Measurements from ENCODE around the gene ZSCAN31. TPM values are rescaled to one million over a fixed set of nuclear protein-coding genes. Genes with fewer than 3 reads are reported as not detected.

ZSCAN31 gene
- polyA plus RNA-seq, 2 of the 4 experiments (the other 2 are of a cell fraction): 3.0 to 4.8 TPM

GRCh38 chr6:28333047-28333446, 2.9 kb downstream of the ZSCAN31 start:
- no peak overlapping the region for H3K27ac ChIP-seq
- no peak overlapping the region for H3K4me3 ChIP-seq
- no peaks in the 10 kb centered on the region for H3K9me3 ChIP-seq
- 83% methylated on average over 2 of the region's 2 CpGs for WGBS (ENCODE audit: missing lambda C conversion rate)
- peaks cover 6% of the 10 kb centered on the region; the same call in 1 of the 3 replicates for H3K4me1 ChIP-seq
- no peak for ATAC-seq
- no peak for FAIRE-seq
- ChIA-PET POLR2A (no interaction called here), CTCF (interaction anchor here (0.6 kb wide), 1 partner anchor 162 kb away, joined by 4 read pairs; no protein-coding TSS in a partner anchor)
- TF ChIP-seq MAFK (IDR thresholded peaks at IDR 0.05; ENCODE audit: partially characterized antibody): peak; percentile 26
- TF ChIP-seq HOXB13 (CRISPR knock-in tag; IDR thresholded peaks at IDR 0.05; ENCODE audit: low read depth): no peak
- no peak for DNase-seq (ENCODE audit: low read depth in 1 of 2, low spot score in 1 of 2)
- H3K4me2 ChIP-seq: no peak overlapping the region

- no peak for TF ChIP-seq EP300 (IDR thresholded peaks at IDR 0.05)
- no peak for TF ChIP-seq SMC3 (IDR thresholded peaks at IDR 0.05)
- no peak for TF ChIP-seq CHD4 (IDR thresholded peaks at IDR 0.05; ENCODE audit: borderline replicate concordance)
- TF ChIP-seq ELK1 (IDR thresholded peaks at IDR 0.05; ENCODE audit: low read depth, low read length): no peak
- no peak for TF ChIP-seq E2F6 (IDR thresholded peaks at IDR 0.05; ENCODE audit: borderline replicate concordance, low read depth)
- TF ChIP-seq PHF8 (IDR thresholded peaks at IDR 0.05; ENCODE audit: borderline replicate concordance, low read depth): no peak
- 12% methylated on average over 1 of the region's 1 CpG for WGBS (ENCODE audit: missing lambda C conversion rate)
- FAIRE-seq: no peak
- no peak for ATAC-seq
- ChIA-PET CTCF (interaction anchor here (1.1 kb wide), 1 partner anchor 26 kb away, joined by 3 read pairs; no protein-coding TSS in a partner anchor), POLR2A (interaction anchor here (0.5 kb wide), 1 partner anchor 106 kb away, joined by 7 read pairs; no protein-coding TSS in a partner anchor)
- Histone ChIP-seq H3K4me1 (no peaks in the 10 kb centered on the region), H3K27ac (no peak overlapping the region), H3K9me3 (peaks cover 21% of the 10 kb centered on the region), H3K4me2 (no peak overlapping the region), H3K4me3 (no peak overlapping the region)
- no peak for DNase-seq (ENCODE audit: low read depth in 1 of 2, low spot score in 1 of 2)
Observed at GRCh38 chr6:28330041-28330440, 5.9 kb downstream of the ZSCAN31 start.

GRCh38 chr6:28326371-28326948, 9.5 kb downstream of the ZSCAN31 start:
- DNase-seq (ENCODE audit: low read depth in 1 of 2, low spot score in 1 of 2) (no peak), ATAC-seq (no peak), FAIRE-seq (no peak)
- no peak for TF ChIP-seq CEBPB (IDR thresholded peaks at IDR 0.05)
- TF ChIP-seq NPAS2 (CRISPR knock-in tag; IDR thresholded peaks at IDR 0.05; ENCODE audit: borderline replicate concordance): no peak
- no peak for TF ChIP-seq GATA3 (IDR thresholded peaks at IDR 0.05; ENCODE audit: borderline replicate concordance)
- no peak for TF ChIP-seq NFE2L2 (conservative IDR thresholded peaks at IDR 0.05; ENCODE audit: low read length)
- H3K9me3 ChIP-seq: peaks cover 31% of the 10 kb centered on the region
- no peaks in the 10 kb centered on the region for H3K4me1 ChIP-seq
- H3K4me2 ChIP-seq: no peak overlapping the region
- ChIA-PET POLR2A (no interaction called here), CTCF (no interaction called here)
- H3K4me3 ChIP-seq: no peak overlapping the region
- H3K27ac ChIP-seq: no peak overlapping the region
- WGBS (ENCODE audit: missing lambda C conversion rate): 75% methylated on average over 7 of the region's 7 CpGs

GRCh38 chr6:28323813-28324424, 12.0 kb downstream of the ZSCAN31 start:
- Histone ChIP-seq H3K27ac (no peak overlapping the region), H3K9me3 (peaks cover 31% of the 10 kb centered on the region), H3K4me3 (no peak overlapping the region), H3K4me2 (no peak overlapping the region), H3K4me1 (no peaks in the 10 kb centered on the region)
- no peak for TF ChIP-seq HOXB5 (CRISPR knock-in tag; IDR thresholded peaks at IDR 0.05)
- WGBS (ENCODE audit: missing lambda C conversion rate): 92% methylated on average over 1 of the region's 1 CpG
- ATAC-seq: no peak
- no peak for DNase-seq (ENCODE audit: low read depth in 1 of 2, low spot score in 1 of 2)
- POLR2A ChIA-PET: no interaction called here
- no peak for FAIRE-seq
- CTCF ChIA-PET: interaction anchor here (1.4 kb wide), 1 partner anchor 32 kb away, joined by 5 read pairs; no protein-coding TSS in a partner anchor

GRCh38 chr6:28322661-28323060, 13.3 kb downstream of the ZSCAN31 start:
- no peaks in the 10 kb centered on the region for H3K4me1 ChIP-seq
- no peak overlapping the region for H3K4me3 ChIP-seq
- WGBS (ENCODE audit: missing lambda C conversion rate): 94% methylated on average over 3 of the region's 3 CpGs
- ATAC-seq (no peak), FAIRE-seq (no peak), DNase-seq (ENCODE audit: low read depth in 1 of 2, low spot score in 1 of 2) (no peak)
- peaks cover 31% of the 10 kb centered on the region for H3K9me3 ChIP-seq
- no peak overlapping the region for H3K4me2 ChIP-seq
- H3K27ac ChIP-seq: no peak overlapping the region
- ChIA-PET POLR2A (no interaction called here), CTCF (no interaction called here)
- TF ChIP-seq HES2 (IDR thresholded peaks at IDR 0.05): no peak
- TF ChIP-seq ELK1 (IDR thresholded peaks at IDR 0.05; ENCODE audit: low read depth, low read length): no peak
- no peak for TF ChIP-seq E2F6 (IDR thresholded peaks at IDR 0.05; ENCODE audit: borderline replicate concordance, low read depth)
- no peak for TF ChIP-seq ATOH8 (CRISPR knock-in tag; IDR thresholded peaks at IDR 0.05; ENCODE audit: low read depth)
- TF ChIP-seq EHMT2 (IDR thresholded peaks at IDR 0.05; ENCODE audit: low read depth): no peak
- no peak for TF ChIP-seq NPAS2 (CRISPR knock-in tag; IDR thresholded peaks at IDR 0.05; ENCODE audit: borderline replicate concordance)
- no peak for TF ChIP-seq MAFK (IDR thresholded peaks at IDR 0.05; ENCODE audit: partially characterized antibody)
- no peak for TF ChIP-seq CHD2 (IDR thresholded peaks at IDR 0.05; ENCODE audit: low read length, partially characterized antibody)
- no peak for TF ChIP-seq CBX2 (IDR thresholded peaks at IDR 0.05; ENCODE audit: borderline replicate concordance, low read depth)
